HFFc6 (cell line): Measurements from ENCODE around the gene AMH. TPM values are rescaled to one million over a fixed set of nuclear protein-coding genes. Genes with fewer than 3 reads are reported as not detected.
A peak's percentile ranks its signal among the peaks of the same experiment; 100 is the strongest.

Source experiments
- DNase-seq: peaks from one replicate; pipeline ENCODE4 v3.0.0-alpha.2; 2018
- H3K27ac Mint-ChIP-seq: 2 replicates; pipeline ENCODE4 v1.8.0; 2020; ENCODE audit warnings: mild to moderate bottlenecking, mixed read lengths
- H3K27me3 Mint-ChIP-seq: 2 replicates; pipeline ENCODE4 v1.8.0; 2021; ENCODE audit warnings: mild to moderate bottlenecking, moderate library complexity, mixed read lengths; ENCODE audit not compliant: insufficient read depth
- H3K36me3 Mint-ChIP-seq: 2 replicates; pipeline ENCODE4 v1.8.0; 2021; ENCODE audit warnings: low read depth, mixed read lengths
- H3K4me1 Mint-ChIP-seq: 2 replicates; pipeline ENCODE4 v1.8.0; 2020; ENCODE audit warnings: low read depth, mixed read lengths
- H3K4me3 Mint-ChIP-seq: 2 replicates; pipeline ENCODE4 v1.8.0; 2020; ENCODE audit warnings: mild to moderate bottlenecking, moderate library complexity, mixed read lengths
- H3K9me3 Mint-ChIP-seq: 2 replicates; pipeline ENCODE4 v1.8.0; 2020; ENCODE audit warnings: mild to moderate bottlenecking, mixed read lengths
- total RNA-seq, 6 experiments: library from RNA; stranded (reverse); fragmentation: NEBNext Ultra II Directional; extraction: Animal tissue kit (Norgen Biotek cat#: 25700); gene quantifications; 2 replicates in 1 of 6; 3 replicates in 5 of 6; pipeline ENCODE4 v1.2.3, GENCODE V29; 2021
- TF ChIP-seq, protein P1 (sequence below): fragments of 200-600 bp; sonication (generic); IDR thresholded peaks from 2 replicates; pipeline ENCODE4 v1.5.0; 2021; ENCODE audit warnings: antibody characterized with exemption, mild to moderate bottlenecking

Gene AMH
- total RNA-seq, 6 experiments from 2014 or later, result 0.98 to 2.3 (median 1.4) TPM

DNA sequence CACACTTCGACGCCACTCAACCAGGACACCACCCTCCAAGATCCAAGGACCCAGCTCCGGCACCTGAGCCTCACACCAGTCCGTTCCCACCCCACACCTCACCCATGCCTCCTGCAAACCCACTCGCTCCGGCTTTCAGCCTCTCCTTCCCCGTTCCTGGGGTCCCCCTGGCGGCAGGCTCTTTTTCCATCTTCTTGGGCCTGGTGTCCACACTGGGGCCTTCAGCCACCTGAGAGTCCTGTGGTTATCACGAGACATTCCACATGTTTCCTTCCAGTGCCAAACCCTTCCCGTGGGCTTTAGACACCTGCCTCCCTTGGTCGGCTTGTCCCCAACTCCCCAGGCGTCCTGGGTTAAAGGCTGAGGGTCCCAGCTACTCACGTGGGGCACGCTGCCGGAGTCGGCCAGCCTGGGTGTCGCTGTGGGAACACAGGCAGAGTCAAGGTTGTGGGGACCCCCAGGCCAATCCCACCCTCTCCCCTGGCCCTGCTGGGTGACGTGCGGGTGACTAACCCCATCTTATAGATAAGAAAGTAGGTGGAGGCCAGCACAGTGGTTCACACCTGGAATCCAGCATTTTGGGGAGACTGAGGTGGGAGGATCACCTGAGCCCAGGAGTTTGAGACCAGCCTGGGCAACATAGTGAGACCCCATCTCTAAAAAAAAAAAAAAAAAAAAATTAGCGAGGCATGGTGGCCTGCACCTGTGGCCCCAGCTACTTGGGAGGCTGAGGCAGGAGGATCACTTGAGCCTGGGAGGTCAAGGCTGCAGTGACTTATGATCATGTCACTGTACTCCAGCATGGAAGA lies 5.1 kb downstream of the AMH start:
- Mint-ChIP-seq H3K27ac (no peak overlapping the region), H3K4me3 (no peak overlapping the region), H3K36me3 (no peaks in the 10 kb centered on the region), H3K4me1 (peaks cover 2% of the 10 kb centered on the region), H3K27me3 (peaks cover 9% of the 10 kb centered on the region), H3K9me3 (no peaks in the 10 kb centered on the region)
- no peak for DNase-seq
- TF ChIP-seq, protein P1, sequence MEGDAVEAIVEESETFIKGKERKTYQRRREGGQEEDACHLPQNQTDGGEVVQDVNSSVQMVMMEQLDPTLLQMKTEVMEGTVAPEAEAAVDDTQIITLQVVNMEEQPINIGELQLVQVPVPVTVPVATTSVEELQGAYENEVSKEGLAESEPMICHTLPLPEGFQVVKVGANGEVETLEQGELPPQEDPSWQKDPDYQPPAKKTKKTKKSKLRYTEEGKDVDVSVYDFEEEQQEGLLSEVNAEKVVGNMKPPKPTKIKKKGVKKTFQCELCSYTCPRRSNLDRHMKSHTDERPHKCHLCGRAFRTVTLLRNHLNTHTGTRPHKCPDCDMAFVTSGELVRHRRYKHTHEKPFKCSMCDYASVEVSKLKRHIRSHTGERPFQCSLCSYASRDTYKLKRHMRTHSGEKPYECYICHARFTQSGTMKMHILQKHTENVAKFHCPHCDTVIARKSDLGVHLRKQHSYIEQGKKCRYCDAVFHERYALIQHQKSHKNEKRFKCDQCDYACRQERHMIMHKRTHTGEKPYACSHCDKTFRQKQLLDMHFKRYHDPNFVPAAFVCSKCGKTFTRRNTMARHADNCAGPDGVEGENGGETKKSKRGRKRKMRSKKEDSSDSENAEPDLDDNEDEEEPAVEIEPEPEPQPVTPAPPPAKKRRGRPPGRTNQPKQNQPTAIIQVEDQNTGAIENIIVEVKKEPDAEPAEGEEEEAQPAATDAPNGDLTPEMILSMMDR, result no peak

DNA sequence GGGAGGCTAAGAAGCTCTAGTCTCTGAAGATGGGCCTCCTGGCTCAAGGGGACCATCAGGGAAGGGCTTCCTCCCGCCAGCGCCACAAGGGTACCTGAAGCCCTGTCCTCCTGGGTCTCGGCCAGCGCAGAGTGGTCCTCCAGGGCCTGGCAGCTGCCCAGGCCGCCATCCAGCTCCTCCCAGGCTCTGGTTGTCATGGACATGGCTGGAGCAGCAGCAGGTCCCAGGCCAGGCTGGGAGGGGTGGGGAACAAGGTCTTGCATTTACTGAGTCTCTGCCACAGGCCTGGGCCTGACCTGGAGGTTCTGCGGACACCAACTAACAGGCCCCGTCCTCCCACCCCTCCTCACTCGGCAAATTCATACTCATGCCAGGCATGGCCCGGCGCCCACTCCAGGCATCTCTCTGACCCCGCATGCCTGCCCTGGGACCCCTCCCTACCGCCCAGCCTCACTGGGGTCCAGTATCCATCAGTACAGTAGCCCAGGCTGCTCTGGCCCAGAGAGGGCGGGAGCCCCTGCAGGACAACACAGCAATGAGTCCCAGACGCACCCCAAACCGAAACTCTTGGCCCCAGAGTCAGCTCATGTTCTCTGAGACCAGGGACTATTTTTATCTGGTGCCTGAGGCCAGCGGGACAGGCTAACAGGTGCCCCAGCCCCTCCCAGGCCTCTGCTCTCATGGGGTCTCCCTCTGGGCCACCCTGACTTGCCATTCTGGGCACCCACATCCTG lies 6.2 kb downstream of the AMH start:
- H3K27me3 Mint-ChIP-seq, result peaks cover 6% of the 10 kb centered on the region
- H3K4me3 Mint-ChIP-seq, result no peak overlapping the region
- TF ChIP-seq, protein P1, result no peak
- no peaks in the 10 kb centered on the region for H3K36me3 Mint-ChIP-seq
- peaks cover 10% of the 10 kb centered on the region for H3K4me1 Mint-ChIP-seq
- DNase-seq, result no peak
- H3K9me3 Mint-ChIP-seq, result no peaks in the 10 kb centered on the region
- no peak overlapping the region for H3K27ac Mint-ChIP-seq

DNA sequence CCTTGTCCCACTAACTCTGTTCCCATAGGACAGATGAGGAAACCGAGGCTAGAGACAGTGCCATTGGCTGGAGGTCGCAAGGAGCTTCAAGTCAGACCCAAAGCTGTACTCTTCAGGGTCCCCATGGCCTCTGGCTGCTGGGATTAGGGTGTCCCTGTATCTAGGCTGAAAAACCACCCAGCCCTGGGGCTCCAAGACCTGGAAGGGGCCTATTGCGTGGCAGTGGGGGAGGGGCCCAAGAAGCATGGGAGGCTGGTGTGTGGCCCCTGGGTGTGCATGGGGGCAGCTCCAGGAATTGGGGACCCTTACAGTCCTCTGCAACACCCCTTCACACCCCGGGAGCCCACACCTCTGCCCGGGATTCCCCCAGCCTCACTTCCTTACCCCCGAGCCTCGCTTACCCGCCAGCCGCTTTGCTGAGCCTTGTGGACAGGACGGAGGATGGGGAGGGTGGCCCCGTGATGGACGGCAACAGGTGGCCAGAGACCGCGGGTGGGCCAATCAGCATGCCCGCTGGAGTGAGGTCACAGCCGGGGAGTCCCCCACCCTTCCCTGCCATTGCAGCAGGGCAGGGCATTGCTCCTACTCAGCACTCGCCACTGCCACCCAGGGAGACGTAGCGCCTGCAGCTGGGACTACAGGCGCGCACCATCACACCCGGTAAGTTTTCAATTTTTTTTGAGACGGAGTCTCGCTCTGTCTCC lies 7.0 kb downstream of the AMH start, which contains the start of gene JSRP1:
Gene JSRP1, minus strand, starts transcription at position 436 of the 704 bp plus-strand sequence. CDS start 1,103 bp downstream, outside the sequence.
- Mint-ChIP-seq H3K27ac (no peak within 1 kb of the TSS), H3K27me3 (peaks cover 6% of the 10 kb centered on the region), H3K4me1 (peaks cover 13% of the 10 kb centered on the region), H3K4me3 (no peak within 1 kb of the TSS), H3K9me3 (no peaks in the 10 kb centered on the region), H3K36me3 (no peaks in the 10 kb centered on the region)
- DNase-seq, result no peak
- TF ChIP-seq, protein P1, result no peak

DNA sequence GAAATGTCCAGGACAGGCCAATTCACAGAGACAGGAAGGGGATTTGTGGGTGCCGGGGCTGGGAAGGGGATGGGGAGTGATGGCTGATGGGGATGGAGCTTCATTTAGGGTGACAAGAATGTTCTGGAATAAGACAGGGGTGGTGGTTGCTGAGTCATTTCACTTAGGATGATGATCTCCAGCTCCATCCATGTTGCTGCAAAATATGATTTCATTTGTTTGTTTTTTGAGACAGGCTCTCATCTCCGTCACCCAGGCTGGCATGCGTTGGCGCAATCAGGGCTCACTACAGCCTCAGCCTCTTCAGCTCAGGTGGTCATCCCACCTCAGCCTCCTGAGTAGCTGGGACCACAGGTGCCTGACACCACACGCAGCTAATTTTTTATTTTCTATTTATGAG lies 10.2 kb downstream of the AMH start:
- peak; percentile 34 for DNase-seq
- Mint-ChIP-seq H3K36me3 (no peaks in the 10 kb centered on the region), H3K27ac (peak overlapping the region; percentile 41), H3K27me3 (peaks cover 2% of the 10 kb centered on the region), H3K4me3 (0 out of 2 replicates have a peak overlapping the region, but pooled peaks have one; percentile 5), H3K4me1 (peaks cover 13% of the 10 kb centered on the region), H3K9me3 (no peaks in the 10 kb centered on the region)
- TF ChIP-seq, protein P1, result no peak

DNA sequence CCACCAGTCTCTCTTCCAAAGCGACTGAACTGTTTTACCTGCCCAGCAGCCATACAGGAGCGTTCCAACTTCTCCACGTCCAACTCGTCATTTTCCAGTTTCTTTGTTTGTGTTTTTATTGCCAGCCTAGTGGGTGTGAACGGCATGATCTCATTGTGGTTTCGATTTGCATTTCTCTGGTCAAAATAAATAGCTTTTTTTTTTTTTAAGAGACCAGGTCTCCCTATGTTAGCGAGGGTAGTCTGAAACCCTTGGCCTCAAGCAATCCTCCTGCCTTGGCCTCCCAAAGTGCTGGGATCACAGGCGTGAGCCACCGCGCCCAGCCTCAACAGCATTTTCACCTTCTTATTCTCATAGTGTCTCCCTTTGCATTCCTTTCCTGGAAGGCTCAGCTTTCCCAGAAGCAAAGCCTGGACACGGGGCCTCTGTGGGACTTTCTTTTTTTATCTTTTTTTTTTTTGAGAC lies 11.2 kb downstream of the AMH start:
- H3K27ac Mint-ChIP-seq, result no peak overlapping the region
- no peak for DNase-seq
- H3K4me3 Mint-ChIP-seq, result no peak overlapping the region; the same call in 1 of the 2 replicates
- TF ChIP-seq, protein P1, result no peak
- peaks cover 13% of the 10 kb centered on the region for H3K4me1 Mint-ChIP-seq
- peaks cover 2% of the 10 kb centered on the region for H3K27me3 Mint-ChIP-seq
- H3K36me3 Mint-ChIP-seq, result no peaks in the 10 kb centered on the region
- no peaks in the 10 kb centered on the region for H3K9me3 Mint-ChIP-seq
